Head of caudate nucleus (tissue), 42 donors: ENCODE measurements around the gene PCSK2.

Source experiments
- DNase-seq, 42 donors: peaks; one replicate each; pipeline versions ENCODE4 v3.0.0 to v3.0.0-alpha.2; 2020 to 2021; ENCODE audit warnings: mixed read lengths in 7 of 42
- intact Hi-C: fragments of 100-400 bp; cut with DNase I; formaldehyde crosslinking; loops from one replicate; pipeline ENCODE4 v1.15.0; 2022

PCSK2 gene

DNA sequence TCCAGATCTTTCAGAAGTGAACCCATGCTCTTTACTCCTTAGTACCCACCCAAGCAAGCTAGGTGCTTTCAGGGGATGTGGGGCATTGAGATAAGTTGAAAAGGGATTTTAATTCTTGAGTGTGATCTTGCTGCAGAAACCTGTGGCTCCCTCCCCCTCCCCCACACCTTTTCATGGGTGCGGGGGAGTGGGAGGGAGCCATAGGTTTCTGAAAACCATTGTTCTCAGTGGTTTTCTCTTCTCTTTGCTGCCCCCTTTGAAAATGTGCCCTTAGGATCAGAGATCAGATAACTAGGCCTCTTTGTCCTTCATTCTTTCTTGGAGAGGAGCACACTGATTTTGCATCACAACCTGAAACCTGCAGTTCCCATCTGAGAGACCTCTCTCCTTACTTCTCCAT lies 2.4 kb downstream of the PCSK2 start:
- intact Hi-C loops: no loop called here
- DNase-seq: peak in 5 of 42 donors; percentile 6 to 31 (median 17)

DNA sequence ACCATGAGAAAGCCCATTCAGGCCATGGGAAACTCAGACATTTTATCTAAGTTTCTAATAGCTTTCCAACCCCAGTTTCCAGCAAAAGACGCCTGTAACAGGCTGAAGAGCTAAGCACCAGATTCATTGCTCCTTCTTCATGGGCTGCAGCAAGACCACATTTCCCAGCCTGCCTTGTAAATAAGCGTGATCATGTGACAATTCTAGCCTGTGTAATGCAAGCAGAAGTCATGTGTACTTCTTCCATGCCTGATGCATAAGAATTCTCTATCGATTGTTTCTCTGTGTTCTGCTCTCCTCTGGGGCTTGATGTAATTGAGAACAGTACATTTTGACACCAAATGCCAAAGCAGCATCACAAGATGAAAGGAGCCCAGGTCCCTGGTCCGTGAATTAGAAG lies 6.8 kb downstream of the PCSK2 start:
- DNase-seq: no peak
- intact Hi-C loops: no loop called here

DNA sequence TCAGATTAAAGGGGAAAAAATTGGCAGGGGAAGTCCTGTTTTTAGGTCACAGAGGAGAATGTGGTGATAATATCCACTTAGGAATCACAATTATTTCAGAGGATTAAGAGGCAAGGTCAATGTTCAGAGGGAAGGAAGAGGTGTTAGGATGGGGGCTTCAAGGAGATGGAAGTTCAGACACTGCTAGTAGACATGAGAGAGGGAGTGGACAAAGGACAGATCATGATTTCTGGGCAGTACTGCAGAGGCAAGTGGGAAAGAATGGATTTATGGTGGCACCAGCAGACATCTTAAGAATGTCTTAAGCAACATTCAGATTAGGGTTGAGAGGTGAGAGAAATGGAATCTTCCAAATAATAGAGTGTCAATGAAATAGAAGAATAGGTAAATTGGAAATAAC lies 9.9 kb downstream of the PCSK2 start:
- intact Hi-C loops: no loop called here
- no peak for DNase-seq

DNA sequence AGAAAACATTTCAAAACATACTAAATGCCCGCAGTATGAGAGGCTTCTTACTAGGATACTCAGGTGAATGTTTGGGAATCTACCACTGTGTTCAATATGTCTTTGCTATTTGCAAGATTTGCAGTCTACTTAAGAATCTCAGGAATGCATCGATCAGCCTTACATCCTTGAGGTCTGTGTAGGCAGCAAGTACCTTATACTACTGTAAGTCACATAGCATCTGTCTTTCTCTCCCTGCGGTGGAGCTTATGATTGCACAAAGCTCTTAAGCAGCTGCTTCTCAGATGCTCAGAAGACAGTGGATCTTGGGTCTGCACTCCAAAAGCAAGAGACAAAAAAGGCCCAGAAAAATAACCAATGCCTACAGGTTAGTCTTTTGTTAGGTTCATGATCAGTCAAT lies 21.4 kb downstream of the PCSK2 start:
- intact Hi-C loops: no loop called here

DNA sequence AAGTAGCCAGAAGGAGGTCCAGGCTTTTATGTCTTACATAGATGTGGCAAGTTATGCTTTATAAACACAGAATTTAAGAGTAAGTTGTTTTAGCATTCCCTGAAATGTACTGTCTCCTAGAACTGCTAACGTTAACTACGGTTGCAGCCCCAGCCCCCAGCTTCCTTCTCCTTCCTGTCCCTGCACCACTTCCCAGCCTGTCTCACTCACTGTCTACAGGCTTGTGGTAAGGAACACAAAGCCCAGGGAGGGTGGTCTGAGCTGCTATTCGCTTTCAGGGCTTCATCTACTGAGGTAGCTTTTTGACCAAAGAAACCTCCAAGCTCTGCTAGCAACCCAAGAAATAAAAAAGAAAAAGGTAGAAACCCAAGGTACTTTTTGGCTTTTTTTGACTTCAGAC lies 35.9 kb downstream of the PCSK2 start:
- DNase-seq: no peak
- intact Hi-C loops: no loop called here

More for the DNA sequence above, 21.4 kb downstream of the PCSK2 start:
- DNase-seq: peak in 5 of 42 donors; percentile 13 to 53 (median 25)

DNA sequence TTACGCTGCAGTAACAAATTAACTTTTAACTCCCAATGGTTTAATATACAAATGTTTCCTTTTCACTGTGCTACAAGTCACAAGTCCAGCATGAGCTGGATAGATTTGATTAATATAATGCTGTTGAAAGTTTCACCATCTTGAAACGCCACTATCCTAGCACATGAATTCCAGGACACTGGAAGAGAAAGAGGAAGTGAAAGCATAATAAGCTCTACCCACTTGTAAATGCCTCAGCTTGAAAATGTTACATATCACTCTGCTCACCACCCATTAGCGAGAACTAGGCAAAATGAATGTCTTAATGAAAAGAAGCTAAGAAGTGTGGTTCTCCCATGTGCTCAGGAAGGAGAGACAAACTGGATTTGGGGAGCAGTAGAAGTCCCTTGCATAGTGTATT lies 46.9 kb downstream of the PCSK2 start:
- no peak for DNase-seq
- intact Hi-C loops: no loop called here

DNA sequence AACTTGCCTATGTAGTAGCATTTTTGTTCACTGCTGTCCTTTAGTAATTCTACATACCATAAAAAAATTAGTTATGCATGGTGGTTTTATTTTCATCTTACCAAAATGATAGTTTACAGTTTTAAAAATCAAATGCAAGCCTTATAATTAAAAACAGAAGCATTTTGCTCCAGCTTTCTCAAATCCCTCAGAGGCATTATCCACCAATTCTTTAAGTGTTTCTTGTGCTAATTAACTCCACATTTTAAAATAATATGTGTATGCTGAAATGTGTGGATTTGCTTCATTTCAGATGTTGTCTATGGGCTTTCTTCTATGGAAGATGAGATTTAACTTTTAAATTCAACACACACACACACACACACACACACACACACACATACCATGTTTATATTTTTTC lies 49.3 kb downstream of the PCSK2 start:
- intact Hi-C loops: no loop called here

DNA sequence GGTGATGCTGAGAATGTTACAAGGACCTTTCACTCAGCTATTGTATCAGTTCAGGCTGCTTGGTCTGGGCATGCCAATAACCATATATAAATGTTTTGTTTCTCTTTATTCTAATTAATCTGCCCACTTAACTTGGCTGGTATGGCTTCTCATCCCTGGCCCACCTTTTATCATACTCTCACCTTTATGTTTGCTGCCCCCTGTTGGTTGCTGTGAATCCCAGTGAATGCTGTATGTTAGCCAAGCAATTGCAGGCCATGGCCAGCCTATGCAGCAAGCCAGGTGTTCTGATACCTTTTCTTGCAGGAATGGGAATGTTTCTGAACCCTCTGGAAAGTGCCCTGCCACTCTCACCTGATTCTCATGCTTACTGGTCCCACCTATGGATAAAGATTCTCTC lies 54.6 kb downstream of the PCSK2 start:
- DNase-seq: peak in 1 of 42 donors; percentile 19
- intact Hi-C loops: no loop called here

More for the DNA sequence above, 49.3 kb downstream of the PCSK2 start:
- DNase-seq: no peak

DNA sequence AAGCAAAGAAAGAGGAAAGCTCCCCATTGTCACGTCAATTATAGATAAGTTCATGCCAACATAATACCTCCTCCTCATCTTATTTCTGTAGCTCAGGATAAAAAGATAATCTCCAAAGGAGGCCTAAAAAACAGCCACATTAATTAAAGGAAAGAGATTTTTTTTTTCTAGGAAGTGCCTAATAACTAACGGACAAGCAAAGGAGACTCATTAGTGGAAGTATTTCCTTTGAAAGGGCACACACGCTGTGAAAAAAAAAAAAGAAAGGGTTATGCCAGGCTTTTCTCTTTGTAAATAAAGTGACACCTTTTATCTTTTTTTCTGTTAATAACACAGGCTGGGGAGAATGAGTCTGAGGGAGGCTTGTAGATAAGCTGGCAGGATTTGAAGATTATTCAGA lies 55.7 kb downstream of the PCSK2 start:
- DNase-seq: no peak
- intact Hi-C loops: no loop called here

DNA sequence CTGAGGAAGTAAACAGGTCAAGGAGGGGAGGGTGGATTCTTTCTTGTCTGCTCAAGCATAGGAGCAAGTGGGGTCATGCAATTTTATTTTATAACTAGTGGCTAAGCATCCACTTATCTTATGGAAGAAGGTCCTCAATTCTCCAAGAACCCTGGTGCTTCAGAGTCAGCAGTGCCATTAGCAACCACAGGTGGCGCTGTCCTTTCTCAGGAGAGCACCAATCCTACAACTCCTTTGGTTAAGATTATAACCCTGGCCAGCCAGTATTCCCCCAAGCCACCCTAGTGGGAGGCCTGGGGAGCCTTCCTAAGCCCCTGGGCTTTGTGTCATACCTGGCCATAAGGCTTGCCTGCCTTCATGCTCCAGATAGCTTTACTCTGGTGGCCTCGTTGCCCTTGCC lies 60.7 kb downstream of the PCSK2 start:
- DNase-seq: no peak
- intact Hi-C loops: no loop called here

DNA sequence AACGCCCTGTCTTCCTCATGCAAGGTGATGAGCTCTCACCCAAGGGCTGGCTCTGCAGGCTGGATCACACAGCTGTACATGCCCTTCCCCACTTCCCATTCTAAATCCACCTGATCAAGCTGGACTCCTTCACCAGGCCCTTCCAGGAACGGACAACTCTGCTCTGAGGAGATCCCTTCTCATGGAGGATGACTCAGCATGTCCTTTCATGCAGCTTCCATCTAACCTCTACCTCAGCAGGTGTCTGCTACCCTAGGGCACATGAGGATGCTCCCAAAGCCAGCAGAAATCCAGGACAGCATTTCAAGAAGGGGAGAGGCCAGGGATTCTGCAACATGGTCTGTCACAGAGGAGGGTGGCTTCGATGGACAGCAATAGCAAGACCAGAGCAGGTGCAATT lies 61.2 kb downstream of the PCSK2 start:
- no peak for DNase-seq
- intact Hi-C loops: no loop called here

DNA sequence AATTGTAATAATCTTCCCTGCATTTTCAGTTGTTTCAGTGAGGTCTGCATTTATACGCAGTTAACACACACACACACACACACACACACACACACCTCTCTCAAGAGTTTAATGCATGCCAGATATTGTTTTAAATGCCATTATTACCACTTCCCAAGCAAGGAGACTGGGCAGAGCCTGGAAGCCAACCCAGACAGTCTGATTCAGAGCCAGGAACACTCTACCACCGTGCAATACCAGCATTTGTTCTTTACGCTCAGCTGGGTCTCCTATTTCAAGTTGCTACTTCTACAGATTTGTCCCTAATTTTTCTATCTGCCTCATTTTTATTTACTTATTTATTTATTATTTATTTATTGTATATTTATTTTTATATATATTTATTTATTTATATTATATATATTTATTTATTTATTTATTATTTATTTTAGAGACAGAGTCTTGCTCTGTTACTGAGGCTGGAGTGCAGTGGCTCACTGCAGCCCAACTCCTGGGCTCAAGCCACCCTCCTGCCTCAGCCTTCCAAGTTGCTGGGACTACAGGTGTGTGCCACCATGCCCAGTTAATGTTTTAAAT lies 68.4 kb downstream of the PCSK2 start:
- intact Hi-C loops: no loop called here

DNA sequence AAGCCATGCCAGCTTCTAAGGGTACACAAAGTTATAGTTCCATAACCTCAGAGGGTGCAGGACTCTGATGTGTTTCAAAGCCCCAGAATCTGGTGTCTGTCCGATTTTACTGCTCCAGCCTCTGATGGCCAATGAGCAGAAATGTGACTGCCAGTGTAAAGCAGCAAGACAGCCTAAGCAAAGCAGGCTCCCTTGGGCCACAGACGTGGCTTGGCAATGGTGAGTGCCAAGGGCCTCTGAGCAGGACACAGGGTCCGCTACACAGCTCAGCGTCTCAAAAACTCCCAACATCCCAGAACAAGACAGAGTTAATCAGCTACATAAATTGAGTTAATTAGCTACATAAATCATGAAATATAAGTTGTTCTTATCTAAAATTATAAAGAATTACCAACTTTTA lies 69.2 kb downstream of the PCSK2 start:
- intact Hi-C loops: no loop called here
- DNase-seq: no peak

More for the DNA sequence above, 68.4 kb downstream of the PCSK2 start:
- no peak for DNase-seq

DNA sequence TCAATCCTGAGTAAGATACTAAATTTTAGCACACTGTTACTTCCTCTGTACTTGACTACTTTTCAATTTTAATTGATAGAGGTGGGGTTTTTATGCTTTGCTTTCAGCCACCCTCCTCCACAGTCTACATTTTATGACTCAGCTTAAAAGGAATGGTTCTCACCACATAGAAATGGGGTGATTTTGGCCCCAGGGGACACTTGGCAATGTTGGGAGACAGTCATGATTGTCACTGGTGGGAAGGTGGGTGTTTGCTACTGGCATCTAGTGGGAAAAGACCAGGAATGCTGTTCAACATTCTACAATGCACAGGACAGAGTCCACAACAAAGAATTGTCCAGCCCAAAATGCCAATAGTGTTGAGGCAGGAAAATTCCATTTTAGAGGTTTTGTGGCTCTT lies 71.3 kb downstream of the PCSK2 start:
- no peak for DNase-seq
- intact Hi-C loops: no loop called here

DNA sequence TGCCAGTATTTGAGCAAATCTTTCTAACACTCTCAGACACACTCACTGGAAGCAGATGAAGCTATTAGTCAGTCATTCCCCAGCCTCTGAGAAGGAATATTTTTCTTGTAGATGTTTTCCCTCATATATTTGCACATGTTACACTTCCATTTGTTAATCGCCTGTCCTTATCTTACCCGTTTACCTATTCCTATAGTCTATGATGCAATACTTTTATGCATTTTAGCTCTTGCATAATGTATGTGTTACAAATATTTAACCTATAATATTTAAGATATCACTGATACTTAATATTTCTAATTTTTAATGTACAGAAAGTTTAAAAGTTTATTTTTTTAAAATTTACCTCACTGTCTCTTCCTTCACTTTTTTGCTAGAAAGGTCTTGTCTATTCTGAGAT lies 71.9 kb downstream of the PCSK2 start:
- no peak for DNase-seq
- intact Hi-C loops: no loop called here

DNA sequence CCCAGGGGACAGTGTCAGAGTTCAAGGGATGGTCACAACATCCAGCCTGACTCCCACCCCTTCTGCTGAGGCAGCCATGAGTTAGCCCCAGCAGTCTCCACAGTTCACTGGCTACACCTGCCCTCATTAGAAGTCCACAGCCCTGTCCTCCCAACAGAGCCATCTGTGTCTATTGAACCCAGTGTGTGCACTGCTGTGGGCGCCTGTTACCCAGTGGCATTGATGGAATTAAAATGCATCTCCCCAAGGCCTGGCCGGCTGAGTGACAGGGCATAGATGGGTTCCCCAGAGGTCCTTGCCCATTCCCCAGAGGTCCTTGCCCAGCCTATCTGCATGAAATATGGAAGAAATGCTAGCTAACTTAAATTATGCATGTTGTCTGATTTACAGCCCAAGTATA lies 73.3 kb downstream of the PCSK2 start:
- DNase-seq: no peak
- intact Hi-C loops: no loop called here

DNA sequence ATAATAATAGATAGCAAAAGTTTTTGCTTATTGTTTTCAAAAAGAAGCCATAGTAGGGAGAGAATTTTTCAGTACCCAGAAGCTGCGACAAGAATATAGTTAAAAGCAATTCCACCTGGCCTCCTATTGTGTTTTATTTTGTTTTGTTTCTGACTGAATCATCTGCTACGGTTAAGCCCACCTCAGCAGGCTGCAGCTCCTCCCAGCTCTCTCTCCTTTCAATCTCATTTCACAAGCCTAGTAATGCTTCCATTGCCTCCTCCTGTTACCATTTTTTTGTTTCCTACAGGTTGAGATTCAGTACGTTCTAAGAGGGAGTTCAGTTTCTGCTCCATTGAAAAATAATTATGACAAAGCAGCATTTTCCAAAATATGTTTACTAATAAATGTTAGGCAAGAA lies 77.9 kb downstream of the PCSK2 start:
- intact Hi-C loops: no loop called here
- no peak for DNase-seq

DNA sequence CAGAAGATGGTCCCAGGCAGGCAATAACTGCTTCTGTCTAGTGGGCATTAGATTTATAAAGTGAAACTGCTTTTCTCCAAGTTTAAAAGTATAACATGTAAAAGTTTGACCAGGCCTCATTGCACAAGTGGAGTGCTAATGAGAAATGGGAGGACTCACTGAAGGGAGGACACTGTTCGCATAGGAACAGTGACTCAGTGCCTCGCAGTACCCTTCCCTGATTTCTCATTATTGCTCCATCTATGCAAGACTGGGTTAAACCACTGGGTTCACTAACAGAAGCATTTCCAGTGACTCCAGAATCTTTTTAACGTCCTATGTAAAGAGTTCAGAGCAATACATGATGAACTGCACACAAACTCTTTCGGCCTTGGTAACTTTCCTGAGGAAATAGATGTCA lies 79.6 kb downstream of the PCSK2 start:
- intact Hi-C loops: no loop called here
- DNase-seq: no peak

DNA sequence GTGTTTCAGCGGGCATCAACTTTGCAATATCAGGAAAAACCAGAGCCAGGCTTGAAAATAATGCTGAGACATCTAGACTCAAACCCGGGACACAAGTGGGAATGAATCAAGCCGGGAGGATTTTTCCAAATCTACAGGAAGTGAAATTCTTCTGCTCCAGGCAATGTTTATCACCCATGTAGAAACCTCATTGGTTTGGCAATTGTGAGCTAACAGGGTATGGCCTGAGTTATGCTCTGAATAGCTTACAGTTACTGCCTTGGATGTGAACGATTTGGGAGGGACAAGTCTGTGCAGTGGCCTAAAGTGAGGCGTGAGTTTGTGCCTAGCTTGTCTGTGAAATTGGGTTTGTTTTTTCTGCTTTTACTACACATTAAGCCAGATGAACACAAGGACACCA lies 87.4 kb downstream of the PCSK2 start:
- DNase-seq: no peak
- intact Hi-C loops: no loop called here

DNA sequence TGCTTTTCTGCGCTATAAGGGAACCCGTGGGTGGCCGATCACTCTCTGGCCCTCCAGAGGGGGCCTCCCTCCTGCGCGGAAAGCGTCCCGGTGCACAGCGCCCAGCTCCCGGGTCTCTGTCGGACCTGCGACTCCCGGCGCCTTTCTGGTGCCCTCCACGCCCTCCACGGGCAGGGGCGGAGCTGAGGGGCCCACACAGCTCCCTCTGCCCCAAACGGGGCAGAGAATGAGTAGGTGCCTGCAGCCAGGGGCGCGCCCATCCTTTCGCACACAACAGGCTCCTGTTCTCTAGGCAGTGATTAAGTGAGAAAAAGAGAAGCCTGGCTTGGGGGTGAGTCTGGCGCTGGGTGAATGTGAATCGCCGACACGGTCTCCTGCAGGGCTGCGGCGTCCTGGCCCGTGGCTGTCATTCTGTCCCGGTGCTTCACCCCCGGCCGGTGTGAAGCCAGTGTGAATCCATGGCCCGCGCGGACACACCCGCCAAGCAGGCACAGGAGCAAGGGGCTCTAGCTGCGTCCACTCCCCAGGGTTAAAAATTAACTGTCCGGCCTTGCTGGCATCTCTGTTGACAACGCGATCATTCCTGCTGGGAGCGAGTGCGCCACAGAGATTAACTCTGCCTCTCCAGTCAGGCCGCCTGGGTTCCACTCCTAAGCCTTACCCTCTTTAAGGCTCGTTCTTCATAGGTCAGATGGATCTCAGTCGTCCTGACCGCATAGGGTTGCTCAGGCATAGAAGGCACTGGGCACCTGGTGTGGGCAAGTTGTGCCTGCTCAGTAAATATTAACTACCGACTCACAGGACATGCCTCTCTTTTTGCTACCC lies 88.8 kb downstream of the PCSK2 start:
- DNase-seq: no peak
- intact Hi-C loops: no loop called here
